Neural crest cell (in vitro differentiated cells): ENCODE data around the gene HNMT. TPM values are rescaled to one million over a fixed set of nuclear protein-coding genes. Genes with fewer than 3 reads are reported as not detected.

ENCODE experiments used
- DNase-seq: peaks from one replicate; pipeline ENCODE4 v3.0.0; 2021; ENCODE audit warnings: low read depth, mixed read lengths, low spot score
- H3K27ac Mint-ChIP-seq: one replicate; pipeline ENCODE4 v1.8.0; 2021; ENCODE audit warnings: mild to moderate bottlenecking, mixed read lengths; ENCODE audit not compliant: unreplicated experiment
- H3K27me3 Mint-ChIP-seq: 2 replicates; pipeline ENCODE4 v1.8.0; 2021; ENCODE audit warnings: low read depth, mild to moderate bottlenecking, mixed read lengths
- H3K36me3 Mint-ChIP-seq: 2 replicates; pipeline ENCODE4 v1.8.0; 2021; ENCODE audit warnings: low read depth, mild to moderate bottlenecking, mixed read lengths
- H3K4me1 Mint-ChIP-seq: 2 replicates; pipeline ENCODE4 v1.8.0; 2021; ENCODE audit warnings: mixed read lengths
- H3K4me3 Mint-ChIP-seq: one replicate; pipeline ENCODE4 v1.8.0; 2021; ENCODE audit warnings: mild to moderate bottlenecking, mixed read lengths
- H3K9me3 Mint-ChIP-seq: 2 replicates; pipeline ENCODE4 v1.8.0; 2021; ENCODE audit warnings: mixed read lengths
- total RNA-seq: library from RNA; stranded (reverse); gene quantifications from 2 replicates; pipeline ENCODE4 v1.2.1, GENCODE V29; 2021
- TF ChIP-seq, protein P1 (sequence below): fragments of 200-600 bp; sonication (generic); conservative IDR thresholded peaks from 2 replicates; pipeline ENCODE4 v1.5.0; 2021; ENCODE audit warnings: antibody characterized with exemption, mild to moderate bottlenecking

HNMT gene
- total RNA-seq, 1 donor from 2014 or later, result 5.5 TPM

DNA sequence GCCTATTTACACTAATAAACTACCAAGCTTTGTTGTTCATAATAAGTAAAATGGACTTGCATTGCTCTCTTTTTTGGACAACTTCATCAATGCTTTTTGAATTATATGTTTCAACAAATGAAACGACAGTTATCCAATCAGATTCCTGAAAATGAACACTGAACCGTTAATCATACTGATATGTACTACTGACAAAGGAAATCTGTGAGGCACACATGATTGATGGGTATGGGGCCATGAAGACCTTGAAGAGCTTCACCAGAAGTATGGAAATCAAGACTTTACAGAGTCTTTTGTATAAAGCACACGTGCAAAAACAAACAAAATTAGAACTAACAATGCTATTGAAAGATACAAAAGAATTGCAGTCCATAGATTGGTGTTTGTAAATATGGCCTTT lies 51.2 kb downstream of the HNMT start:
- Mint-ChIP-seq H3K4me3 (no peak overlapping the region), H3K9me3 (no peaks in the 10 kb centered on the region), H3K27me3 (no peaks in the 10 kb centered on the region), H3K27ac (no peak overlapping the region), H3K36me3 (no peaks in the 10 kb centered on the region), H3K4me1 (no peaks in the 10 kb centered on the region)
- no peak for DNase-seq
- TF ChIP-seq, protein P1, sequence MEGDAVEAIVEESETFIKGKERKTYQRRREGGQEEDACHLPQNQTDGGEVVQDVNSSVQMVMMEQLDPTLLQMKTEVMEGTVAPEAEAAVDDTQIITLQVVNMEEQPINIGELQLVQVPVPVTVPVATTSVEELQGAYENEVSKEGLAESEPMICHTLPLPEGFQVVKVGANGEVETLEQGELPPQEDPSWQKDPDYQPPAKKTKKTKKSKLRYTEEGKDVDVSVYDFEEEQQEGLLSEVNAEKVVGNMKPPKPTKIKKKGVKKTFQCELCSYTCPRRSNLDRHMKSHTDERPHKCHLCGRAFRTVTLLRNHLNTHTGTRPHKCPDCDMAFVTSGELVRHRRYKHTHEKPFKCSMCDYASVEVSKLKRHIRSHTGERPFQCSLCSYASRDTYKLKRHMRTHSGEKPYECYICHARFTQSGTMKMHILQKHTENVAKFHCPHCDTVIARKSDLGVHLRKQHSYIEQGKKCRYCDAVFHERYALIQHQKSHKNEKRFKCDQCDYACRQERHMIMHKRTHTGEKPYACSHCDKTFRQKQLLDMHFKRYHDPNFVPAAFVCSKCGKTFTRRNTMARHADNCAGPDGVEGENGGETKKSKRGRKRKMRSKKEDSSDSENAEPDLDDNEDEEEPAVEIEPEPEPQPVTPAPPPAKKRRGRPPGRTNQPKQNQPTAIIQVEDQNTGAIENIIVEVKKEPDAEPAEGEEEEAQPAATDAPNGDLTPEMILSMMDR, result no peak

DNA sequence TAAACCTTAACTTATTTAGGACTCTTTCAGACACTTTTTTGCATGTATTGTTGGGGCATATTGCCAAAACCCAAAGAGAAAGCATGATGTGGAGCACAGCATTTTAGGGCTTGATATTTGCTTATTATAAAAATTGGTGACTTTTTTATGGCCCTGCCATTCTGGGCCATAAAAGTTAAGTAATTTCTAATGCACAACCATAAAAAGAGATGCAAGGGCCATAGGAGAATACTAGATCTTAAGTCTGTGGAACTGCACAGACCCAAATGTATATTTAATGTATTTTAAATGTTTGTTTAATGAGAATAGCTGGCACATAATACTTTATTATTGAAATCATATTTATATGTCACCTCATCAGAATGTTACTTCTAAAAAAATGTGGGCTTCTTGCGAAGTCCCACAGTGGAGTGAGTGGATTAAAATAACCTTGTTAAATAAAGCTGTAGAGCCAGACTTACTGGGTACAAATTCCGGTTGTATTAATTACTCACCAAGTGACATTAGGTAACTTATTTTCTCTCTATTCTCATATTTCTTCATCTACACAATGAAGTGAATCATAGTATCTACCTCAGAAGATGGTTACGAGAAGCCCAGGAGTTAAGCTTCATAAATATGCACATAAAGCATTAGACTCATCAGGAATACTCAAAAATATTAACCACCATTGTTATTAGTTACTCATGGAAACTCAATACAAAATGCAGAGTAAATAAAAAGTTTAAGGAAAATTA lies 52.2 kb downstream of the HNMT start:
- TF ChIP-seq, protein P1, result no peak
- Mint-ChIP-seq H3K27ac (no peak overlapping the region), H3K4me1 (no peaks in the 10 kb centered on the region), H3K9me3 (no peaks in the 10 kb centered on the region), H3K27me3 (no peaks in the 10 kb centered on the region), H3K36me3 (no peaks in the 10 kb centered on the region), H3K4me3 (no peak overlapping the region)
- no peak for DNase-seq

DNA sequence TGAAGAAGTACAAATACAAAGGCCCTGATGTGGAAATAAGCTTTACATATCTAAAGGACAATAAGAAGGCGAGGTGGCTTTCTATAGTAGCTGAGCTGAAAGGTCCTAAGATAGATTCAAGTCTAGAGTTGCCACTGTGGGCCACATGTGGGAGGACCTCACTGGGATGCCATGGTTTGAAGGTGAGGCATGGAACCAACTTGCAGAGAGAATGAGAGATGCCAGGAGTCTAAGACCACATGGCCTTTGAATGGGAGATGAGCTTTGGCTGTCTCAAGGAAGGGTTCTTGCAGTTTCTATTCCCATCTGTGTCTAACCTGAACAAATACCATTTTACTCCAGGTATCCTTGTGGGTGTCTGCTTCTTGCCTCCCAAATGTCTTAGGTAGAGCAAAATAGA lies 53.6 kb downstream of the HNMT start:
- Mint-ChIP-seq H3K36me3 (no peaks in the 10 kb centered on the region), H3K27me3 (no peaks in the 10 kb centered on the region), H3K4me3 (no peak overlapping the region), H3K9me3 (no peaks in the 10 kb centered on the region), H3K27ac (no peak overlapping the region), H3K4me1 (no peaks in the 10 kb centered on the region)
- TF ChIP-seq, protein P1, result no peak
- DNase-seq, result no peak

DNA sequence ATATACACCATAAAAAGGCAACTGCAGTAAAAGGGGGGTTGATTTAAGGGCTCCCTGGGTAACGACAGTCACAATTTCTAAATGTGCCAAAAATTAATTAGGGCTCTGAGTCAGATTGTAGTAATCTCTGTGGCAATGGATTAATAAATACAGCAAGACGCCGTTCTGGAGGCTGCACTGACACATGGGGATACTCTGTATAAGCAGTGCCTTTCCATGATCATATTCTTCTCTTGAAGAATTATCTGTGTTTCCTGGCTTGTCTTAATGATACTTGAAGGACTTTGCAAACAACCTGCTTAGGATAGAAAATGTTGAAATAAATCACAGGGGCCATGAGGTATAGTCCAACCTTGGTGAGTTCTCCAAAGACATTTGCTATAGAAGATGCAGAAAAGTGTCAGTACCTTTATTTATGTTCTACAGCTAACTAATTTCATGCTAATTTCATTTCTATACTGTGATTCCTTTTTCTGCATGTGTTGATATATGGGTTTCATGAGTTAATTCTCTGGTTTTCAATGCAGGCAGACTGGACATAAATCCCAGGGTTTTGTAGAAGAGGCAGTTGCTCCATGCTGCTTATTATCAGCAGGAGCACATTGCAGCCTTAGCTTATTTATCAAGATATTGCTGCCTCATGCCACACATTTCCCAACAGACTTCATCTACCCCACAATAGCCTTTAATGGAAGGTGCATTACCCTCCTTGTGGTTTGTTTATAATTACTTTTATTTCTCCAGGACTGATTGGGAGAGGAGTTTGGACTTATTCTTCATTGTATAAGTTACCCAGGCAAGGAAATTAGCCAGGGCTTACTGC lies 54.8 kb downstream of the HNMT start:
- Mint-ChIP-seq H3K27ac (no peak overlapping the region), H3K4me1 (no peaks in the 10 kb centered on the region)
- TF ChIP-seq, protein P1, result no peak

DNA sequence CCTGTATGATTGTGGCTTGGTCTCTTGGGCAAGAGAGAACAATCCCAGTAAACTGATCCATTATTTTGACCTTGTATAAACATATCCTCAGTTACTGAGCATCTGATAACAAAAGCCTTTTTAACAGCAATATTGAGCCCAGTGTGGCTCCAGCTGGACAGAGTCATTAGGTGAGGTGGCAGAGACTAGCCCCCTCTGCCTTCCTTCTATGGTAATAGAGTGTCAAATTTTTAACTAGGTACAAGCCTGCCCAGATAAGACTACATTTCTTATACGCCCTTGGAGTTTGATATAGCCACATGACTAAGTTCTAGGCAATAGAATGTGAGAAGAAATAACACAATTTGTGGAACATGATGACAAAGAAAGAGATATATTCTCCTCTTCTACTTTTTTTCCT lies 56.2 kb downstream of the HNMT start:
- Mint-ChIP-seq H3K36me3 (no peaks in the 10 kb centered on the region), H3K4me1 (no peaks in the 10 kb centered on the region), H3K4me3 (no peak overlapping the region), H3K9me3 (no peaks in the 10 kb centered on the region), H3K27me3 (no peaks in the 10 kb centered on the region), H3K27ac (no peak overlapping the region)
- TF ChIP-seq, protein P1, result no peak
- DNase-seq, result no peak

More for the DNA sequence above, 54.8 kb downstream of the HNMT start:
- Mint-ChIP-seq H3K9me3 (no peaks in the 10 kb centered on the region), H3K36me3 (no peaks in the 10 kb centered on the region), H3K4me3 (no peak overlapping the region), H3K27me3 (no peaks in the 10 kb centered on the region)
- no peak for DNase-seq
